ACHN (cell line): ENCODE measurements around the gene ZNF549.

ENCODE experiments used
- DNase-seq: peaks from one replicate; pipeline ENCODE4 v3.0.0-alpha.2; 2015
- in situ Hi-C: cut with HindIII; loops from 2 replicates; pipeline ENCODE4 v1.10.0; 2017; ENCODE audit warnings: low sequenced_read_pairs, low pct_ligation_motif_present, low pct_unique_long_range_greater_than_20kb

Gene ZNF549

GRCh38 chr19:57560049-57560491 is 32.9 kb downstream of the ZNF549 start:
- in situ Hi-C loops: no loop called here
- DNase-seq: peak; percentile 17

GRCh38 chr19:57563547-57563946 is 36.4 kb downstream of the ZNF549 start:
- no peak for DNase-seq
- in situ Hi-C loops: no loop called here

- in situ Hi-C loops: no loop called here
- DNase-seq: peak; percentile 29
These were observed 39.5 kb downstream of the ZNF549 start for GRCh38 chr19:57566396-57567265.

- DNase-seq: no peak
- in situ Hi-C loops: no loop called here
These were observed 43.6 kb downstream of the ZNF549 start for GRCh38 chr19:57570707-57571106.

DNA sequence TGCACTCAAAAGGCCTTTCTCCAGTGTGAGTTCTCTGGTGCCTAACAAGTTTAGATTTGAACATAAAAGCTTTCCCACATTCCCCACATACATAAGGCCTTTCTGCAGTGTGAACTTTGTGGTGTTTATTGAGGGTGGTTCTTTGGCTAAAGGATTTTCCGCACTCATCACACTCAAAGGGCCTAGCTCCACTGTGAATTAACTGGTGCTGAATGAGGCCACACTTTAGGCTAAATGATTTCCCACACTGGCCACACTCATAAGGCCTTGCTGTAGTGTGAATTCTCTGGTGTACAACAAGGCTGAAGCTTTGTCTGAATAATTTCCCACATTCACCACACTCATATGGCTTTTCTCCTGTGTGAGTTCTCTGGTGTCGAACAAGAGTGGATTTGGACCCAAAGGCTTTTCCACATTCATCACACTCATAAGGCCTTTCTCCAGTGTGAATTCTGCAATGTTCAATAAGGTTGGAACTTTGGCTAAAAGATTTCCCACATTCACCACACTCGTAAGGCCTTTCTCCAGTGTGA is 45.3 kb downstream of the ZNF549 start:
- in situ Hi-C loops: no loop called here

GRCh38 chr19:57576661-57577060 is 49.5 kb downstream of the ZNF549 start:
- in situ Hi-C loops: no loop called here
- no peak for DNase-seq

More for the DNA sequence above, 45.3 kb downstream of the ZNF549 start:
- DNase-seq: no peak

DNA sequence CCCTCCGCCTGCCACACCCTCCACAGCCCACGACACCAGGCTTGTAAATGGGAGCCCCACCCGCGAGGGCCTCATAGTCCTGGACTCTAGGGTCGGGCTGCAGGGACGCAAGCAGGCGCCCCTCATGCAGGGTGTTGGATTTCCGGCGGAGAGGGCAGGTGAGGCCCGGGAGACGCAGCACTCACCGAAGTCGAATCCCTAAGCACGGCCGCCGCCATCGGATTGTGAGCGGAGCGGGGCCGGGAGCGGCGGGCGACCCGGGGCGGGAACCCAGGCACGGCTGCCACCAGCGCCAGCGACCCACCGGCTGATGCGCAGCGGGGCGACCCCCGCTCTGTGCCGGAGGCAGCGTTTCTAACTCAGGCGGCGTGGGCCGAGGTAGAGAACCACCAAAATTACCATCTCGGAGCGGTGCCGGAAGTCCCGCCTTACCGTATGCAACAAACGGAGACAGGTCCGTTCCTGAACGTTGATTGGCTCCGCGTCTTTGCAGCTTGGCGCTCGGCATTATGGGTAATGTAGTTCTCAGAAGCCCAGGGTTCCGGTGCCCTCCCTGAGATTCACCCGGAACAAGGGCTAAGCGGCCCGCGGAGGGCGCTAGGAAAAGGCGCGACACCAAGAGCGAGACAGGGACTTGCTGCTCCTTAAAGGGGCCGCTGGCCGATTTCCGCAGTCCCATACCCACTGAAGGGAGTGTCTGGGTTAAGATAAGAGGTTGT is 51.5 kb downstream of the ZNF549 start, which contains the start of gene ZNF416:
ZNF416 (minus strand) TSS at position 425 of the 719 bp plus-strand sequence; CDS start at position 218, 207 bp downstream.
- in situ Hi-C loops: no loop called here
- peak; percentile 96 for DNase-seq

DNA sequence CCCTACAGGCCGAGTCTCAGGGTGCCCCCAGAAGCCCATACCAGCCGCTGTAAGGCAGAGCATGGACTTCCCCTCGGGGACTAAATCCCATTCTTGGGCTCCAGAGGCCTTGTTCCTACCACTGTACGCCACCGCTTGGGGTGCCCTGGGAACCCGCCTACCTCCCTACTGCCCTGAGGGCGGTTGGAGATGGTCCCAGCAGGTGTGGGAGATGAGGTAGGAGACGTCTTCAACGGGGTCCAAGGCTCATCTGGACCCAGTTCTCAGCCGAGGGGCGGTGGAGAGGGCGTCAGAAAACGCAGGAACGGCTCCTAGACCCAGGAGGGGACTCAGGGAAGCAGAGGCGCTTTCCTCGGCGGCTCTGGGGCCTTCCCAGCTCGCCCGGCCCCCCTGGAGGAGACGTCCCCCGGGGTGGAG is 56.0 kb downstream of the ZNF549 start:
- in situ Hi-C loops: no loop called here
- DNase-seq: no peak

- in situ Hi-C loops: no loop called here
- no peak for DNase-seq
These were observed 56.6 kb downstream of the ZNF549 start, which contains the start of gene ZIK1 for GRCh38 chr19:57583521-57584416. ZIK1 (plus strand) TSS chr19:57584145; CDS start chr19:57584357, 212 bp downstream.

DNA sequence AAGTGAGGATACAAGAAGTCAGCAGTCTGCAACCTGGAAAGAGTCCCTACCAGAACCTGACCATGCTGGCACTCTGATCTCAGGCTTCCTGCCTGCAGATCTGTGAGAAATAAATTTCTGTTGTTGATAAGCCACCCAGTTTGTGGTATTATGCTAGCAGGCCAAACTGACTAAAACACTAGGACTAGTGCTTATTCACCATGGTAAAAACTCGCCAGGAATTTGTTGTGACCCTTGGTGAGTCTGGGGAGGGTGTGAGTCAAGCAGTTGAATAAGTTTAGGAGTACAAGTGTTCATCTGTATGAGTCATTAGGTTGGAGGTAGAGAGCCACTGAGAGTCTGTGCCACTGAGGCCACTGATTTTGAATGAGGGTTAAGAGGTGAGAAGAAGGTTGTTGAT is 60.4 kb downstream of the ZNF549 start:
- in situ Hi-C loops: no loop called here
- peak; percentile 67 for DNase-seq

GRCh38 chr19:57599377-57599760 is 72.2 kb downstream of the ZNF549 start:
- no peak for DNase-seq
- in situ Hi-C loops: no loop called here

DNA sequence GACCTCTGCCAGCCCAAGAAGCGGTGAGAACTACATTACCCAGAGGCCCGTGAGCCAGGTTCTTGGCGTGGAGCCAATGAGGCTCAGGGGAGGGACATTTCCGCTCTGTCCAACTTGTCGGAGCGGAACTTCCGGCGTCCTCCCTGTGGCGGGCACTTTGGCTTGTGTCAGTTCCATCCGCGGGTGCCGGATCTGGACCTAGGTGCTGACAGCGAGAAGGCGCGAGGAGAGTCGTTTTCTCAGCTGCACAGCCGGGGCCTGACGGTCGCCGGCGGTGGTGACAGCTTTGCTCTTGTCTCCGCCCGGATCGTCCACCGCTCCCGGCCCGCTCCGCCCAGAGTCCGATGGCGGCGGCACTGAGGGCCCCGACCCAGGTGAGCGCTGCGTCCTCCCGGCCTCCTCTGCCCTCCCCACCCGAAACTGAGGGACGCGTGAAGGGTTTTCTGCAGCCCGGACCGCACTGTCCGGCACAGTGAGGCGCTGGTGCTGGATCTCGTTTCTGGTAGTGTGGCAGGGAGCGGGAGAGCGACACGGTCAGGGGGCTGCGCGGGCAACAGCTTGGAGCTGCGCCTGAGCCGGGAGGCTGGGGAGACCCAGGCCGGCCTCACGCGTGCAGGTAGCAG is 72.7 kb downstream of the ZNF549 start, which contains the start of gene ZNF530:
ZNF530 (plus strand) TSS at position 125 of the 623 bp plus-strand sequence. CDS start 4,461 bp downstream, outside the sequence.
- peak; percentile 84 for DNase-seq
- in situ Hi-C loops: no loop called here

GRCh38 chr19:57606931-57607330 is 79.8 kb downstream of the ZNF549 start:
- in situ Hi-C loops: no loop called here
- no peak for DNase-seq
